Measurements from ENCODE around the gene GUCY2C. TPM values are rescaled to one million over a fixed set of nuclear protein-coding genes. Genes with fewer than 3 reads are reported as not detected.

Gene GUCY2C
- total RNA-seq, 1 experiment from 2014 or later, result not detected

DNA sequence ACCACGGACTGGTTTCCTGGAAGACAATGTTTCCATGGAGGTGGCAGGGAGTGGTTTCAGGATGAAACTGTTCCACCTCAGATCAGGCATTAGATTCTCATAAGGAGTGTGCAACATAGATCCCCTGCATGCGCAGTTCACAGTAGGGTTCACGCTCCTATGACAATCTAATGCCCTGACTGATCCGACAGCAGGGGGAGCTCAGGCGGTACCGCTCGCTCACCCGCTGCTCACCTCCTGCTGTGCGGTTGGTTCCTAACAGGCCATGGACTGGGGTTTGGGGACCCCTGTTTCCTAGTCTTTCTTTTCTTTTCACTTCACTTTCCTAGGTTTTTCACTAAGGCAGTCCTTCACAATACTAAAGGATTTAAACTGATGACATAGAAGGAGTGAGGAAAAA is 39.6 kb downstream of the GUCY2C start:
- H3K36me3 ChIP-seq, result no peaks in the 10 kb centered on the region
- no peak for DNase-seq
- H3K4me1 ChIP-seq, result no peaks in the 10 kb centered on the region
- H3K27me3 ChIP-seq, result no peaks in the 10 kb centered on the region
- H3K27ac ChIP-seq, result no peak overlapping the region
- H3K4me3 ChIP-seq, result no peak overlapping the region
- H3K9me3 ChIP-seq (replicated peaks), result no peaks in the 10 kb centered on the region

DNA sequence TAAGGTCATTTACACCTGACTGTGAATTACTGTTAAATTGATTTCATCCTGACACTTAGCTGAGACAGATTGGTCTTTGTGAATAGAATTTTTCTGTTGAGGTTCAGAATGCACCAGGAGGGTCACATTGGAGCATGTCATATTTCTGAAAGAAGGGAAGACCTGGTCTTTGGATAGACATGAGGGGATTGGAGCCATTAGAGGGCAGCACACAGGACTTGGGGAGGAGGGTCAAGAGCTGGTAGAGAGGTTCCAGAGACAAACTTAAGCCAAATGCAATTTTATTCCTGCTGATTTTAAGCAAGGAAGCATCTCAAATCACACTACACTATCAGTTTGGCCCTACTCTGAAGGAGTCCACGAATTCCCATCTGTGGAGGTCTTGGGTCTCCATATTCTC is 41.1 kb downstream of the GUCY2C start:
- Histone ChIP-seq H3K4me1 (no peaks in the 10 kb centered on the region; the same call in 1 of the 2 replicates), H3K27ac (no peak overlapping the region), H3K27me3 (no peaks in the 10 kb centered on the region), H3K9me3 (replicated peaks) (no peaks in the 10 kb centered on the region), H3K4me3 (no peak overlapping the region), H3K36me3 (no peaks in the 10 kb centered on the region)
- DNase-seq, result no peak

DNA sequence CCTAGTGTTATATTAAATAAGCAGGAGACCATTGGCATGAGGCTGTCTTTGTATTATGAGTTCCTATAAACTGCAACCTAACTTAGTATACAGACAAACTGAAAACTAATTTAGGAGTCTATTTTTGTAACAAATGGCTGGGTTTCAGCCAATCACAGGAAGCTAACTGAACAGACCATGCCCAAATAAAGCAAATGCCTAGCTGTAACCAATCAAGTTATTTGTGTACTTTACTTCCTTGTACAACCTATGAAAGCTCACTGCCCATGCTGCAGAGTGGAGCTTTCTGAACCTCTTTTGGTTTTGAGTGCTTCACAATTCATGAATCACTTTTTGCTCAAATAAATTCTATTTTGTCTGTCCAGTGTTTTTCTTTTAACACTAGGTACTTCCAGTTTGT is 41.6 kb downstream of the GUCY2C start:
- Histone ChIP-seq H3K4me1 (no peaks in the 10 kb centered on the region; the same call in 1 of the 2 replicates), H3K4me3 (no peak overlapping the region), H3K9me3 (replicated peaks) (no peaks in the 10 kb centered on the region), H3K27ac (no peak overlapping the region), H3K27me3 (no peaks in the 10 kb centered on the region), H3K36me3 (no peaks in the 10 kb centered on the region)
- DNase-seq, result no peak

DNA sequence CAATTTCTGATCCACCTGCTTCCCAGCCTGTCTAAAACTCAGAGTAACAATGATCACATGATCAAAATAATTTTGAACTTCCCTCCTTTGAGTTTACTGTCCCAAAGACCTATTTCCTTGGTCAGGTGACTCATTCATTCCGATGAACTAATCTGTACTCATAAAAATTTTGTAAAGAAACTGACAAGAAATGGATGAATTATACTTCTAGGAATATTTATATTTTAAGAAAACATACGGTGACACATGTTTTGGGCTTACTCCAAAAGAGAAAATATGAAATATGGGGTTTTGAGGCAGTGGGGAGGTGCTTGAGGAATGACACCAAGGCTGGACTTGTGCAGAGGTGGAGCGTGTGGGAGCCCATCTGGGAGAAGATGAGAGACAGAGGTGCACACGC is 42.0 kb downstream of the GUCY2C start:
- DNase-seq, result no peak

DNA sequence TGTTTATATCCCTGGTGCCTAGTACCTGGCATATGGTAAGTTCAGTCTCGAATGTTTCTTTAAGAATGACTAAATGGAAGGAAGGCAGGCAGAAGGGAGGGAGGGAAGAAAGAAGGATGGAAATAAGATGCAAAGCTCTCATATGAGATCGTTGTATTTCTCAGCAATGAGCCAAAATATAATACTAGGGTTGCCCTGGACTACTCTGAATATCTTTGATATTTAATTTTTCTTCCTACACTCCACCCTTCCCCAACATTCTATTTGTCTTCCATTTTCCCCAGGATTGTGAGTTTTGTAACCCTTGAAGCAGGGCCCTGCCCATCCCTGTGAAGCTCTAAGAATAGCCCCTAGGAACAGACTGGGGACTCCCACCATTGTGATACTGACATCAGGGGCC is 43.9 kb downstream of the GUCY2C start:
- no peak overlapping the region for H3K27ac ChIP-seq
- DNase-seq, result no peak
- no peaks in the 10 kb centered on the region for H3K9me3 ChIP-seq (replicated peaks)
- H3K27me3 ChIP-seq, result no peaks in the 10 kb centered on the region
- peaks cover 9% of the 10 kb centered on the region for H3K4me1 ChIP-seq
- H3K4me3 ChIP-seq, result no peak overlapping the region
- H3K36me3 ChIP-seq, result no peaks in the 10 kb centered on the region

More for the DNA sequence above, 42.0 kb downstream of the GUCY2C start:
- no peak overlapping the region for H3K4me3 ChIP-seq
- peaks cover under 1% of the 10 kb centered on the region for H3K4me1 ChIP-seq
- H3K27ac ChIP-seq, result no peak overlapping the region
- no peaks in the 10 kb centered on the region for H3K9me3 ChIP-seq (replicated peaks)
- no peaks in the 10 kb centered on the region for H3K36me3 ChIP-seq
- no peaks in the 10 kb centered on the region for H3K27me3 ChIP-seq

DNA sequence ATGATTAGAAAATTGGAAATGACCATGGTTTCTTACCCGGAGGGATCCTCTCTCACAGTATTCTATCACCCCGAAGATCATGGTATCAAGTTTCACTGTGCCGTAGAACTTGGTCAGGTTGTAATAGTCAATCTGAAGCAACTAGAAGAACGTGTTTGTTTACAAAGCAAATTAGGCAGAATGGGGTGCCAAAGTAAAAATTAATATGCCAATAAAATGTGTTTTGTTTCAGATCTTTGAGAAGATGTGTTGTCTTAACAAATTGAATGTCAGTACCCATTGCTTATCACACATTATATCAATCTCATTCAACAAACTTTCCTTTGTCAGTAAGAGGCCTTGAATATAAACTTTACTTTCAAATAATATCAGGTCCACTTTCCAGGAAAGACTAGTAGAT is 45.0 kb downstream of the GUCY2C start:
- no peak for DNase-seq
- Histone ChIP-seq H3K27ac (no peak overlapping the region), H3K4me3 (no peak overlapping the region), H3K36me3 (no peaks in the 10 kb centered on the region), H3K27me3 (no peaks in the 10 kb centered on the region), H3K4me1 (peaks cover 9% of the 10 kb centered on the region), H3K9me3 (replicated peaks) (no peaks in the 10 kb centered on the region)

DNA sequence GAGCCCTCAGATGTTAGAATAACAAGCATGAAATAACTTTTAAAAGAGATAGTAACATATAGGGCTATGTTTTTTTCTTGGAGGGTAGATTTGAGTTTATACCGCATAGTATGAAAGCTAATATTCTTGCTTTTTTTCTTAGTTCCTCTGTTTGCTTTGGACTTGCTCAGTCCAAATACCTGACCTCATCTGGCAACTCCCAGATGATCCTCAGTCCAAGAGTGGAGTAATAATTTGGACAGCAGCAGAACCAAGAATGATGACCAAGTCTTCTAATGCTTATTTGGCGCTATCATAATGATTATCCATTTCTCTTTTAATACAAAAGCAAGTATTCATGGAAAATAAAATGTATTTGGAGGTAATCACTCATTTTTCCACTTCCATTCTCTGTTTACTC is 45.6 kb downstream of the GUCY2C start:
- Histone ChIP-seq H3K36me3 (no peaks in the 10 kb centered on the region), H3K4me1 (peaks cover 9% of the 10 kb centered on the region), H3K9me3 (replicated peaks) (no peaks in the 10 kb centered on the region), H3K27me3 (no peaks in the 10 kb centered on the region), H3K4me3 (no peak overlapping the region), H3K27ac (no peak overlapping the region)
- no peak for DNase-seq

DNA sequence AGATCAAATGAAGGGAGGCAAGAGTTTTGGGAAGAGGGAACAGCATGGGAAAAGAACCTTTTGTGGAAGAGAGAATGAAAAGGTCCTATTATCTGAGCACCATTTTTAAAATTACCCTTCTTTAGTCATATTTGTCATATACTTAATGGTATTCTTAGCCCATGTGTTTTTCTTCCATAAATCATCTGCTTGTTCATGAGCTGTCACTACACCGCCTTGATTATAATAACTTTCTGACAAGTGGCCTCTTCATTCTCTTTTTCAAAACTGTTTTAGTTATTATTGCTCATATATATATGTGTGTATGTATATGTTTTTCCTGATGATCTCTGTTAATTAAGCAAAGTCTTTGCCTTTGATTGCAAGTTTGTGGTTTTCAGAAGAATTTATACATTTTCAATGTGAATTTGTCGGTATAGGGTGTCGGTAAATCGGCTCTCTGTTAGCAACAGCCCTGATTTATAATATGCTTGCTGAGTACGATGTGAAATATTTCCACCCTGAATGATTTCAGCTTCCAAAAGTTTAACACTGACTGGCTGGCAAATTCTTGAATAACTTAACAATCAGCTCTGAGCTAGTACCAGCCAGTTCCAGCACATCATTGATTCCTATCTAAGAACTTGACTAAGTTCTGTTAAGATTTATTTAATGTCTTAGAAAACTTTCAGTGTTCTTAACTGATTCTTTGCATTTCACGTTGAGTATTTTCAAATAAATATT is 49.2 kb downstream of the GUCY2C start:
- Histone ChIP-seq H3K4me3 (no peak overlapping the region), H3K9me3 (replicated peaks) (no peaks in the 10 kb centered on the region), H3K4me1 (peaks cover 39% of the 10 kb centered on the region), H3K27me3 (no peaks in the 10 kb centered on the region), H3K27ac (no peak overlapping the region), H3K36me3 (no peaks in the 10 kb centered on the region)
- DNase-seq, result no peak

DNA sequence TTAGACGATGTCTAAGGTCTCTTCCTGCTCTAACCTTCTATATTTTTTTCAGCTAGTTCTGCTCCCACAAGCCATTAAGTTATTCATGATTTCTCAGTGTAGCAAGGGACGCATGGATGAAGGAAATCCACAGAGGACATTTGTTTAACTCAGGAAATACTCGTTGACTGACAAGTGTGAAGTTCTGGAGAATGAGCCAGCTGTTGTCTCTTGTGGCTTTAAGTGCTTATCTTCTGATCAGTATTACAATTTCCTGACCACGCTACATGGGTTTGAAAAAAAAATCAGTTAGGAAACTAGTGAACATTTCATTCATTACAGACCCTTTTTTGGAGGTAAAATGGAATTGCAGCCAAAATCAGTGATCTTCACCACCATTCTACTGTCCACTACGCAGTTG is 53.1 kb downstream of the GUCY2C start:
- Histone ChIP-seq H3K27ac (peak overlapping the region; percentile 98), H3K4me1 (peaks cover 34% of the 10 kb centered on the region), H3K36me3 (no peaks in the 10 kb centered on the region), H3K27me3 (no peaks in the 10 kb centered on the region), H3K9me3 (replicated peaks) (no peaks in the 10 kb centered on the region), H3K4me3 (no peak overlapping the region)
- DNase-seq, result peak; percentile 73 to 93

DNA sequence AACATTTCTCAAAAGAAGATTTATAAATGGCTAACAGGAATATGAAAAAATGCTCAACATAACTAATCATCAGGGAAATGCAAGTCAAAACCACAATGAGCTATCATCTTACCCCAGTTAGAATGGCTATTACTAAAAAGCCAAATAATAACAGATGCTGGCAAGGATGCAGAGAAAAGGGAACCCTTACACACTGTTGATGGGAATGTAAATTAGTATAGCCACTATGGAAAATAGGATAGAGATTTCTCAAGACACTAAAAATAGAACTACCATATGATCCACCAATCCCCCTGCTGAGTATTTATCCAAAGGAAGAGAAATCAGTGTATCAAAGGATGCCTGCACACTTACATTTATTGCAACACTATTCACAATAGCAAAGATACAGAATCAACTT is 58.3 kb downstream of the GUCY2C start:
- no peak overlapping the region for H3K4me3 ChIP-seq
- peak in 1 of 2 experiments; percentile 20 for DNase-seq
- no peak overlapping the region for H3K27ac ChIP-seq
- H3K36me3 ChIP-seq, result no peaks in the 10 kb centered on the region
- H3K27me3 ChIP-seq, result no peaks in the 10 kb centered on the region
- peaks cover 18% of the 10 kb centered on the region for H3K4me1 ChIP-seq
- peaks cover 8% of the 10 kb centered on the region for H3K9me3 ChIP-seq (replicated peaks)

DNA sequence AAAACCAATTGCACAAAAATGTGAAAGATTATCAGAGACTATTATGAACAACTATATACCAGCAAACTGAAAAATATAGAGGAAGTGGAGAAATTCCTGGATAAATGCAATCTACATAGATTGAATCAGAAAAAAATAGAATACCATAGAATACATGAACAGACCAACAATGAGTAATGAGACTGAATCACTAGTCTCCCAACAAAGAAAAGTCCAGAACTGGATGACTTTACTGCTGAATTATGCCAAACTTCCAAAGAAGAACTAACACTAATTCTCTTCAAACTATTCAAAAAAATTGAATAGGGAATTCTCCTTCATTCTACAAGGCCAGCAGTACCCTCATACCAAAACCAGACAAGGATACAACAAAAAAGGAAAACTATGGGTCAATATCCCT is 60.6 kb downstream of the GUCY2C start:
- H3K9me3 ChIP-seq (replicated peaks), result peaks cover 8% of the 10 kb centered on the region
- no peaks in the 10 kb centered on the region for H3K36me3 ChIP-seq
- no peak for DNase-seq
- peaks cover 9% of the 10 kb centered on the region for H3K4me1 ChIP-seq
- H3K27ac ChIP-seq, result no peak overlapping the region
- no peaks in the 10 kb centered on the region for H3K27me3 ChIP-seq
- no peak overlapping the region for H3K4me3 ChIP-seq

DNA sequence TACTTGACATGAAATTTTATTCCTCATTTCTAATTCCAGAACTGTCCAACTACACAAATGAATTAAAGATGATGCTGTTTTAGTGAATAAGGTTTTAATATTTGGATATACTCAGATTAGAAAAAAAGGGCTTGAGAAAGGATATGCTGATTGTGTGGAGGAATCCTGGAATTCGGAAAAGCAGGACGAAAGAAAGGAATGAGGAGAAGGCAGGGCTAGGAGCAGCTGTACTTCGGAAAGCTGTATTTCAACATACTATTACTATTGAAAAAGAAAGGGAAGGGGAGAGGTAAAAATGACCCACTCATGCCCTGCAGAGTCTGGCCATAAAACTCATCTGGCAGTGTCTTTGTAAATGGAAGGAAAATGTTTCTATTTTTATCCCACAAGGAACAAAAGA is 65.6 kb downstream of the GUCY2C start:
- Histone ChIP-seq H3K4me1 (no peaks in the 10 kb centered on the region), H3K9me3 (replicated peaks) (no peaks in the 10 kb centered on the region; the same call in 1 of the 2 replicates), H3K36me3 (no peaks in the 10 kb centered on the region), H3K27ac (no peak overlapping the region), H3K4me3 (no peak overlapping the region), H3K27me3 (no peaks in the 10 kb centered on the region)
- DNase-seq, result no peak

DNA sequence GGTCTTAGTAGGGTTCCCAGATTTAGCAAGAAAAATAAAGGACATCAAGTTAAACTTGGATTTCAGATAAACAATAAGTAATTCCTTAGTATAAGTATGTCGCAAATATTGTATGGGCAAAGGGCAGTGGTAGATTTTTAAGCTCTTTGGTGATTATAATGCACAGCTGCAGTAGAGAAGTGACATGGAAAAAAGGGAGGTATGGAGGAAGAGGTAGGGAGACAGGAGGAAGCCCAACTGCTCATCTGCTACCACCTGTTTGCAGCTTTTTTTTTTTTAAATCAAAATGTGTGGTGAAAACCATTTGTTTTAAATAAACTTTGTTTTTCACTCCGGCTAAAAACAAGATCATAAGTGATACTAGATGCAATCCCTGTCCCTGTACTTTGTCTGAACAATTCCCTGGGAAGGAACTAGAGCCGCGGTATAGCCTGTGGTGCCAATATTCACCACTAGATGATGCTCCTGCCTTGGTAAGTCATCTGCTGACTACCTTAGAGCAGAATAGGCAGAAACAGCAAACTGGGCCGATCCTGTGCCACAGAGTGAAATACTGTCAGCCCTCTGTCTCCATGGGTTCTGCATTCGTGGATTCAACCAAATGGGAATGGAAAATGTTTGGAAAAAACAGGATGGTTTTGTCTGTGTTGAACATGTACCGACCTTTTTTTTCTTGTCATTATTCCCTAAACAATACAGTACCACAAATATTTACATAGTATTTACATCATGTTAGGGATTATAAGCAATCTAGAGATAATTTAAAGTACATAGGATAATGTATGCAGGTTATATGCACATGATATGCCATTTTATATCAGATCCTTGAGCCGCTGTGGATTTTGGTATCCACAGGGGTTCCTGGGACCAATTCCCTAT is 66.3 kb downstream of the GUCY2C start:
- H3K36me3 ChIP-seq, result no peaks in the 10 kb centered on the region
- H3K27ac ChIP-seq, result no peak overlapping the region
- no peaks in the 10 kb centered on the region; the same call in 1 of the 2 replicates for H3K9me3 ChIP-seq (replicated peaks)
- H3K4me3 ChIP-seq, result no peak overlapping the region
- H3K27me3 ChIP-seq, result no peaks in the 10 kb centered on the region
- peak; percentile 70 to 90 for DNase-seq
- H3K4me1 ChIP-seq, result no peaks in the 10 kb centered on the region

DNA sequence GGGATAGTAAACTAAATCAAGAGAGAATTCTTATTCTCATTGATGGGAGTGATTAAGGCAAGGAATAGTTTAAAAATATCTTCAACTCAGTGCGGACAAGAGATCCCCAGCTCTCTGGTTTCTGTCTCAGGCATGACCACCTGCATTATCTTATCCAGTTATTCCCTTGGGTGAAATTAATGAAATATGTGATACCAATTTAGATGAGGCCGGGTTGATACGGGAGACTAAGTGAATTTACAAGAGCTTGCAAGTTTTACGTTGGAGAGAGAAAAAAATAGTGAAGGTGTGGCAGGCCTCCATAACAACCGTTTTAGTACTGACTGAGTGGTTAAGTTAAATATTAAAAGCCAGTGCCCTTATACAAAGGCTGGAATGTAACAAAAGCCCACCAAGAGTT is 67.6 kb downstream of the GUCY2C start:
- Histone ChIP-seq H3K4me3 (no peak overlapping the region), H3K36me3 (no peaks in the 10 kb centered on the region)

DNA sequence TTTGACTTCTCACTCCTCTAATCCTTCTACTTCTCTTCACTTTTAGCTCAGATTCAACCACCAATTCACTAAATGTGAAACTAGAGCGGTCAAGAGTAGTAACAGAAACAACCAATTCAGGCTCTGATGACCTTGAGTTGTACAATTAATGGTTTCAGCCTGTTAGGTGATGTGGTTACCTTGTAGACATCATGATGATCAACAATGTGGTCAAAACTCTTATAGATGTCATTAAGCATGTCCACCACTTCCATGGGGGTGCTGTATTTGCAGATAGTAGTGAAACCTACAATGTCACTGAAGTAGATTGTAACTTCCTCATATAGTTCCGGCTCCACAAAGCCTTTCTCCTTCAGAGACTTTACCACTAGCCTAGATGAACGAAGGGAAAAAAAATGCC is 74.6 kb downstream of the GUCY2C start:
- Histone ChIP-seq H3K4me1 (no peaks in the 10 kb centered on the region), H3K36me3 (no peaks in the 10 kb centered on the region), H3K27me3 (no peaks in the 10 kb centered on the region), H3K9me3 (replicated peaks) (no peaks in the 10 kb centered on the region), H3K27ac (no peak overlapping the region), H3K4me3 (no peak overlapping the region)
- DNase-seq, result no peak

More for the DNA sequence above, 67.6 kb downstream of the GUCY2C start:
- H3K4me1 ChIP-seq, result no peaks in the 10 kb centered on the region
- no peaks in the 10 kb centered on the region for H3K9me3 ChIP-seq (replicated peaks)
- no peak for DNase-seq
- H3K27ac ChIP-seq, result no peak overlapping the region
- H3K27me3 ChIP-seq, result no peaks in the 10 kb centered on the region
